Measurements from ENCODE around the gene GLIS1. TPM values are rescaled to one million over a fixed set of nuclear protein-coding genes. Genes with fewer than 3 reads are reported as not detected.

Gene GLIS1
- total RNA-seq, 4 donors from 2014 or later: 0.59 to 3.9 (median 0.75) TPM

DNA sequence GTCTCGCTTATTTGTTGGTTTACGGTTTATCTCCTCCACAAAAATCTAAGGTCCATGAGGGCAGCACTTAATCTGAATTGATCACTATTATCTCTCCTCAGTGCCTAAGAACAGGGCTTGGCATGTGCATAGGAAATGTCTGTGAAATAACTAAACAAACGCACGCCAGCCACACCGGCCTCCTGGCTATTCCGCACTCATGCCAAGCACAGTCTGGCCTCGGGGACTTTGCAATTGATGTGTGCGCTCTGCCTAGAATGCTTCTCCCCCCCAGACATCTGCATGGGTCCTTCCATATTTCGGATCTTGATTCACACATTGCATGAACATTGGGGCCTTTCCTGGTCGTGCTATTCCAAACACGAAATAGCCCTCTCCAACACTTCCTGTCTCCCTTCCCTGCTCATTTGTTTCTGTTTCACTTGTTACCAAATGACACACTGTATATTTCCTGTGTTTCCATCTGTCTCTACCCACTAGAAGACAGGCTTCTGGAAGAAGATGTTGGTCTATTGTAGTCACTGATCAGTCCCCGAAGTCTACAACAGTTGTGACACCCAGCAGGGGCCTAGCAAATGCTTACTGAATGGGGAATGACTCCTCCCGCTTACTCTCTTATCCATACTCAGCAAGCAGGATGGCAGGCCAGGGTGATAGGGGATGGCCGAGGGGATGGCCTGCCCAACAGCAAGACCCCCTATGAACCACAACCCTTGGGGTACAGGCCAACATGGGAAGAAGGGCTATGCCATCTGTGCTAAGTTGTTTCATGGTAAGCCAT is 93.9 kb downstream of the GLIS1 start:
- Histone ChIP-seq H3K4me3 (no peak overlapping the region), H3K36me3 (no peaks in the 10 kb centered on the region), H3K9me3 (no peaks in the 10 kb centered on the region), H3K4me1 (no peaks in the 10 kb centered on the region), H3K27me3 (peaks cover 0 to 10% of the 10 kb centered on the region in 2 donors), H3K27ac (no peak overlapping the region)
- DNase-seq (ENCODE audit: low spot score in 2 of 2): no peak
- WGBS, 2 donors: 82 to 86% methylated on average over 14 of the region's 14 CpGs
- TF ChIP-seq EP300 (IDR thresholded peaks at IDR 0.05) (no peak), POLR2A (IDR thresholded peaks at IDR 0.05) (no peak)
- TF ChIP-seq, protein P1, sequence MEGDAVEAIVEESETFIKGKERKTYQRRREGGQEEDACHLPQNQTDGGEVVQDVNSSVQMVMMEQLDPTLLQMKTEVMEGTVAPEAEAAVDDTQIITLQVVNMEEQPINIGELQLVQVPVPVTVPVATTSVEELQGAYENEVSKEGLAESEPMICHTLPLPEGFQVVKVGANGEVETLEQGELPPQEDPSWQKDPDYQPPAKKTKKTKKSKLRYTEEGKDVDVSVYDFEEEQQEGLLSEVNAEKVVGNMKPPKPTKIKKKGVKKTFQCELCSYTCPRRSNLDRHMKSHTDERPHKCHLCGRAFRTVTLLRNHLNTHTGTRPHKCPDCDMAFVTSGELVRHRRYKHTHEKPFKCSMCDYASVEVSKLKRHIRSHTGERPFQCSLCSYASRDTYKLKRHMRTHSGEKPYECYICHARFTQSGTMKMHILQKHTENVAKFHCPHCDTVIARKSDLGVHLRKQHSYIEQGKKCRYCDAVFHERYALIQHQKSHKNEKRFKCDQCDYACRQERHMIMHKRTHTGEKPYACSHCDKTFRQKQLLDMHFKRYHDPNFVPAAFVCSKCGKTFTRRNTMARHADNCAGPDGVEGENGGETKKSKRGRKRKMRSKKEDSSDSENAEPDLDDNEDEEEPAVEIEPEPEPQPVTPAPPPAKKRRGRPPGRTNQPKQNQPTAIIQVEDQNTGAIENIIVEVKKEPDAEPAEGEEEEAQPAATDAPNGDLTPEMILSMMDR (IDR thresholded peaks at IDR 0.05): no peak

DNA sequence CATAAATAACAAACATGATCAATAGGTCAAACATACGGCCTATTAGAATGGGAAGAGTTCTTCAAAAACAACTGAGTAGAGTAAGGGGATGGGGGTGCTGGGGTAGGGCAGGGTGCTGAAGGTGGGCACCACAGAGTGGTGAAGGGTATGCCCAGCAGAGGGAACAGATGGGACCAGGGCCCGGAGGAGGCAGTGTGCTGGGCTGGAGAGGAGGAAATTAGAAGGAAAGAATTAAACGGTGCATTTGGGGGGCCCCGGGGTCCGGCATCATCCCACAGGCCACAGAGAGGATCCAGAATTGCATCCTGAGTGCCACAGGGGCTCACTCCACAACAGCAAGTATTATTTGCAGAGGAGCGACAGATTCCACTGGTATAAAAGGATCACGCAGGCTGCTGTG is 94.5 kb downstream of the GLIS1 start:
- H3K27me3 ChIP-seq: peaks cover 0 to 10% of the 10 kb centered on the region in 2 donors
- H3K4me3 ChIP-seq: no peak overlapping the region
- no peaks in the 10 kb centered on the region for H3K4me1 ChIP-seq
- no peak for TF ChIP-seq POLR2A (IDR thresholded peaks at IDR 0.05)
- TF ChIP-seq, protein P1 (IDR thresholded peaks at IDR 0.05): no peak
- TF ChIP-seq EP300 (IDR thresholded peaks at IDR 0.05): no peak
- no peak for DNase-seq (ENCODE audit: low spot score in 2 of 2)
- no peaks in the 10 kb centered on the region for H3K36me3 ChIP-seq
- WGBS, 2 donors: 72 to 78% methylated on average over 7 of the region's 7 CpGs
- no peak overlapping the region for H3K27ac ChIP-seq
- no peaks in the 10 kb centered on the region for H3K9me3 ChIP-seq

DNA sequence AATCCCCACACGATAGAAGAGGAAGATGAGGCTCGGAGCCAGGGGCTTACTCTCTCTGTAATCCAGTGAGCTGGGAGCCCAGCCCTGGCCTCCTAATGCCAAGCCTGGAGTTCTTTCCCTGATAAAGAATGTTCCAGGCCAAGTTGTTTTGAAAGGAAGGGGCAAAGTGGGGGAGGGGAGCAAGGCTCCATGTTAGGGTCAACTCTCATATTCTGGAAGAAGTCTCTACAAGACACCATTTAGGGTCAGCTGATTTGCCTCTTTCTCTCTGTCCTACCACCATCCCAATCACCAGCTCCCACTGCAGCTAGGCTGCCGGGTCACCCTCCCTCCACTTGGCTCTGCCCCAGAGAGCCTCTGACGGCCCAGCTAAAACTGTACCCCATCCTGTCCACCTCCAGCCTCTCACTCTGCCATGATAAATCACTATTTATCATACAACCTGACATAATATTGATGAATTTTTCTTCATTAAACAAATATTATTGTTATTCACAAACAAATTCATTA is 95.0 kb downstream of the GLIS1 start:
- Histone ChIP-seq H3K36me3 (no peaks in the 10 kb centered on the region), H3K27me3 (peaks cover 0 to 10% of the 10 kb centered on the region in 2 donors), H3K4me3 (no peak overlapping the region), H3K4me1 (no peaks in the 10 kb centered on the region), H3K9me3 (no peaks in the 10 kb centered on the region), H3K27ac (no peak overlapping the region)
- DNase-seq (ENCODE audit: low spot score in 2 of 2): no peak
- TF ChIP-seq POLR2A (IDR thresholded peaks at IDR 0.05) (no peak), EP300 (IDR thresholded peaks at IDR 0.05) (no peak)
- TF ChIP-seq, protein P1 (IDR thresholded peaks at IDR 0.05): no peak
- WGBS, 2 donors: 68 to 73% methylated on average over 4 of the region's 4 CpGs

DNA sequence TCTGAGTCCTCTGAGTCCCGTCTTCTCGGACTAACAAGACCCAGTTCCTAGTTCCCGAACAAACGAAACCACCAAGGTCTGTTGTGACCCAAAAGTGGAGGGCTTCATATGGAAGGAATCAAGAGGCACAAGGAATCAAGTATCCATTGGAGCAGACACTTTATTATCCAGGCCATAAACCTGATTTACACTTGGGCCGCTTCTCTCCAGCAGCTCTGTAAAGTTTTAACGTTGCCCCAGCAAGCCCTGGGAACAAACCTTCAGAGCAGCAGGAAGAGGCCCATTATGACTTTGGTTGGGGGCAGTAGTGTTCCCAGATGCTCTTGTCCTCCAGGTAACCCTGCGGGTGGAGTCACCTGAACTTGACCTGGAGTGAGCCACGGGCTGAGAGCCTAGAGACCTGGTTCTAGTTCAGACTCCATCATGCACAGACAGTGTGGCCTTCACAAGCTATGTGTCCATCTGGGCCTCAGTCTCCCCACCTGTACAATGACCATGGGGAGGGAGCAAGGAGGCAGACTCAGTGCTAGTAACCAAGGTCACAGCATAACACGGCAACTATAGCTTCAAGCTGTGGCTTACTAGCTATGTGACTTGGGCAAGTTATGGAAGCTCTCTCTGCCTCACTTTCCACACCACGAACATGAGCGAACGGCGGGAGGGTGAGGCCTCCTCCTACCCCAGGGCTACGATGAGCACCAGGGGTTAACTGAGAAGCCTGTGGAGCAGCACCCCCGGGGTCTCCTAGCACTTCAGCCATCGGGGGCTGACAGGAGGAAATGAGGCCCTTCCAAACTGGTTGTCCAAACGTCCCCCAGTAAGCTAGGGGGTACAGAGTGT is 95.7 kb downstream of the GLIS1 start:
- no peaks in the 10 kb centered on the region for H3K36me3 ChIP-seq
- no peaks in the 10 kb centered on the region for H3K4me1 ChIP-seq
- no peaks in the 10 kb centered on the region for H3K9me3 ChIP-seq
- no peak for DNase-seq (ENCODE audit: low spot score in 2 of 2)
- peaks cover 0 to 10% of the 10 kb centered on the region in 2 donors for H3K27me3 ChIP-seq
- TF ChIP-seq EP300 (IDR thresholded peaks at IDR 0.05) (no peak), POLR2A (IDR thresholded peaks at IDR 0.05) (no peak)
- TF ChIP-seq, protein P1 (IDR thresholded peaks at IDR 0.05): no peak
- H3K27ac ChIP-seq: no peak overlapping the region
- 67 to 79% methylated on average over 17 of the region's 17 CpGs for WGBS, 2 donors
- H3K4me3 ChIP-seq: no peak overlapping the region

DNA sequence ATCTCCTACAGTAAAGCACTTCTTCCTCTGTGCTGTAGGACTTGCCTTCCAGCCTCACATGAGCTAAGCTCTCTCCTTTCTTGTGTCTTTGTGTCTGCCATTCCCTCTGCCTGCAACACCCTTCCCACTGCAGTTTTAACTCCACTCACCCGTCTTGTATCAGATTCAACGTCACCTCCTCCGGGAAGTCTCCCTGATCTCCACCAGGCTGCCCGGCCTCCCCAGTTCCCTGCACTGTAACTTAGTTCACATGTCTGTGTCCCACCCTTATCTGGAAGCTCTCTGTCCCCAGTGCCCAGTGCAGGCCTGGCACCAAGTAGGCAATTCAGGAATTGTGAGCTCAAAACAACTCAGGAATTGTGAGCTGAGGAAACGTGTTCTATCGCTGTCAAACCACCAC is 96.4 kb downstream of the GLIS1 start:
- H3K27me3 ChIP-seq: peaks cover 0 to 10% of the 10 kb centered on the region in 2 donors
- TF ChIP-seq EP300 (IDR thresholded peaks at IDR 0.05) (no peak), POLR2A (IDR thresholded peaks at IDR 0.05) (no peak)
- TF ChIP-seq, protein P1 (IDR thresholded peaks at IDR 0.05): no peak
- WGBS, 2 donors: 71 to 81% methylated on average over 6 of the region's 6 CpGs
- H3K27ac ChIP-seq: no peak overlapping the region
- no peaks in the 10 kb centered on the region for H3K9me3 ChIP-seq
- DNase-seq (ENCODE audit: low spot score in 2 of 2): no peak
- no peaks in the 10 kb centered on the region for H3K4me1 ChIP-seq
- no peaks in the 10 kb centered on the region for H3K36me3 ChIP-seq
- H3K4me3 ChIP-seq: no peak overlapping the region
